GM12878 (cell line): Measurements from ENCODE around the gene TLR10. TPM values are rescaled to one million over a fixed set of nuclear protein-coding genes. Genes with fewer than 3 reads are reported as not detected.

ENCODE experiments used
- CEBPZ ChIP-seq: fragments of 150-350 bp; IDR thresholded peaks from 2 replicates; pipeline ENCODE4 v1.6.1; 2016; ENCODE audit warnings: low read depth, low read length
- CHD4 ChIP-seq: fragments of 200-600 bp; sonication (generic); IDR thresholded peaks from 2 replicates; pipeline ENCODE4 v1.6.1; 2016; ENCODE audit warnings: mild to moderate bottlenecking
- E2F8 ChIP-seq: fragments of 450-650 bp; IDR thresholded peaks from 2 replicates; pipeline ENCODE4 v1.6.1; 2018; ENCODE audit warnings: mild to moderate bottlenecking, low read depth, moderate library complexity; ENCODE audit not compliant: partially characterized antibody
- NR2F1 ChIP-seq: fragments of 450-650 bp; conservative IDR thresholded peaks from 2 replicates; pipeline ENCODE4 v1.6.1; 2017; ENCODE audit warnings: mild to moderate bottlenecking
- POU2F2 ChIP-seq: IDR thresholded peaks from 3 replicates; pipeline ENCODE4 v1.6.1; 2011; ENCODE audit warnings: low read depth, mild to moderate bottlenecking, low read length, borderline replicate concordance
- RELB ChIP-seq: fragments of 450-650 bp; IDR thresholded peaks from 2 replicates; pipeline ENCODE4 v1.6.1; 2017; ENCODE audit warnings: low read depth, mild to moderate bottlenecking, moderate library complexity
- SMARCA5 ChIP-seq: fragments of 450-650 bp; IDR thresholded peaks from 2 replicates; pipeline ENCODE4 v1.6.1; 2017; ENCODE audit warnings: mild to moderate bottlenecking
- polyA plus RNA-seq, 11 experiments: library from polyadenylated mRNA; depleted of rRNA in 4 of 11; unstranded in 6 of 11; stranded (reverse) in 5 of 11; fragments of >200 nt; fragmentation: Nextera tagmentation in 4 of 11; fragmentation: Illumina TruSeq in 1 of 11; extraction: Ambion mirVana in 4 of 11; extraction: Trizol in 1 of 11; gene quantifications; 1 replicate in 1 of 11; 2 replicates in 10 of 11; pipeline versions ENCODE4 v1.2.1 to v1.2.3, GENCODE V29; 2011 to 2016; ENCODE audit warnings: inconsistent platforms in 2 of 11, missing spikeins in 2 of 11, low read depth in 1 of 11
- total RNA-seq, 4 experiments: library from RNA; depleted of rRNA in 3 of 4; stranded (reverse); fragments of >200 nt in 3 of 4; fragmentation: Illumina TruSeq in 1 of 4; extraction: Trizol in 1 of 4; gene quantifications; 2 replicates each; pipeline versions ENCODE4 v1.2.1 to v1.2.3, GENCODE V29; 2013 to 2021

TLR10 gene
- total and polyA plus RNA-seq, 10 of the 15 experiments (the other 5 are each of a cell fraction or from before 2014, with no cell fraction given) = 31.5 to 149 (median 64.9) TPM

GRCh38 chr4:38738940-38739803 lies 43.6 kb downstream of the TLR10 start (continued):
- TF ChIP-seq CEBPZ (no peak), E2F8 (no peak), POU2F2 (no peak), CHD4 (no peak), NR2F1 (no peak), RELB (no peak), SMARCA5 (no peak)
